Astrocyte of the cerebellum (primary cell): ENCODE results near the gene RCAN3.
A peak's percentile ranks its signal among the peaks of the same experiment; 100 is the strongest.

Experiments
- DNase-seq: peaks from one replicate; pipeline ENCODE4 v3.0.0-alpha.2; 2011; ENCODE audit warnings: low read depth
- H3K4me3 ChIP-seq: 2 replicates; pipeline ENCODE4 v1.5.1; 2011; ENCODE audit warnings: mild to moderate bottlenecking, low read depth, low read length, moderate library complexity
- CTCF ChIP-seq: IDR thresholded peaks from 2 replicates; pipeline ENCODE4 v1.5.1; 2012; ENCODE audit warnings: low read length, low read depth, moderate library complexity, mild to moderate bottlenecking; ENCODE audit errors: missing control alignments
- in situ Hi-C: cut with HindIII; loops from 2 replicates; pipeline ENCODE4 v1.10.0; 2017; ENCODE audit warnings: low sequenced_read_pairs

Gene RCAN3

GRCh38 chr1:24502065-24502708, 449 bp upstream of the RCAN3 start:
- H3K4me3 ChIP-seq, result peak overlapping the region; percentile 68
- no peak for TF ChIP-seq CTCF
- in situ Hi-C loops, result no loop called here
- peak; percentile 11 for DNase-seq

- no peak for DNase-seq
- no peak for TF ChIP-seq CTCF
- peak overlapping the region; percentile 68 for H3K4me3 ChIP-seq
- in situ Hi-C loops, result no loop called here
Measured at GRCh38 chr1:24503059-24503751, 569 bp downstream of the RCAN3 start.

GRCh38 chr1:24503870-24504523, 1.4 kb downstream of the RCAN3 start:
- no peak for DNase-seq
- no peak for TF ChIP-seq CTCF
- H3K4me3 ChIP-seq, result peak overlapping the region; percentile 68
- in situ Hi-C loops, result no loop called here

- no peak for TF ChIP-seq CTCF
Measured at GRCh38 chr1:24504560-24504959, 1.9 kb downstream of the RCAN3 start.

GRCh38 chr1:24505816-24506215, 3.2 kb downstream of the RCAN3 start:
- no peak overlapping the region for H3K4me3 ChIP-seq

More at GRCh38 chr1:24504560-24504959, 1.9 kb downstream of the RCAN3 start:
- DNase-seq, result no peak
- no peak overlapping the region for H3K4me3 ChIP-seq
- in situ Hi-C loops, result no loop called here

More at GRCh38 chr1:24505816-24506215, 3.2 kb downstream of the RCAN3 start:
- no peak for DNase-seq
- in situ Hi-C loops, result no loop called here
- TF ChIP-seq CTCF, result no peak
